Measurements from ENCODE around the gene CCL13.

Gene CCL13

DNA sequence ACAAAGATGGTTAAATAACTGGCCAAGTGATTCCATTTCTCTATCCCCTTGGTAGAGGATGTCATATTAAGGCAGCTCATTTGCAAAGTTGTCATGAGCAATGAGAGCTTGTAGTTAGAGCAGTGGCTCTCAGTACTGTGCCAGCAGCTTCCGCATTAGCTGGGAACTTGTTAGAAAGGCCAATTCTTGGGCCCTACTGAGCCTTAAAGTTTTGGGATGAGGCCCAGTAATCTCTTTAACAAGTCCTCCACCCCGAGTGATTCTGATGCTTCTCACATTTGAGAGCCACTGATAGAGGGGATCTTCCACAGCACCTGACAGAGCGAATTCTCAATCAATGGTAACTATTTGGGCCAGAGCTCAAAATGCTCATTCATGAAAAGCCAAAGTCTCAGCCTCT lies 26.9 kb downstream of the CCL13 start:
- H3K4me1 ChIP-seq (ENCODE audit: control insufficient read depth, insufficient read depth, low read length): no peaks in the 10 kb centered on the region
- TF ChIP-seq, protein P1, sequence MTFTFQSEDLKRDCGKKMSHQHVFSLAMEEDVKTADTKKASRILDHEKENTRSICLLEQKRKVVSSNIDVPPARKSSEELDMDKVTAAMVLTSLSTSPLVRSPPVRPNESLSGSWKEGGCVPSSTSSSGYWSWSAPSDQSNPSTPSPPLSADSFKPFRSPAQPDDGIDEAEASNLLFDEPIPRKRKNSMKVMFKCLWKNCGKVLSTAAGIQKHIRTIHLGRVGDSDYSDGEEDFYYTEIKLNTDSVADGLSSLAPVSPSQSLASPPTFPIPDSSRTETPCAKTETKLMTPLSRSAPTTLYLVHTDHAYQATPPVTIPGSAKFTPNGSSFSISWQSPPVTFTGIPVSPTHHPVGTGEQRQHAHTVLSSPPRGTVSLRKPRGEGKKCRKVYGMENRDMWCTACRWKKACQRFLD (tag by site-specific recombination; IDR thresholded peaks at IDR 0.05): no peak
- no peak for TF ChIP-seq ZNF623 (tag by site-specific recombination; IDR thresholded peaks at IDR 0.05)
- no peak for TF ChIP-seq ZNF24 (tag by site-specific recombination; IDR thresholded peaks at IDR 0.05)
- no peak for TF ChIP-seq ZFP69B (tag by site-specific recombination; IDR thresholded peaks at IDR 0.05)
- no peak for TF ChIP-seq ZNF311 (tag by site-specific recombination; IDR thresholded peaks at IDR 0.05; ENCODE audit: borderline replicate concordance)
- no peak for TF ChIP-seq ZNF132 (tag by site-specific recombination; IDR thresholded peaks at IDR 0.05; ENCODE audit: borderline replicate concordance)
- TF ChIP-seq, protein P2, sequence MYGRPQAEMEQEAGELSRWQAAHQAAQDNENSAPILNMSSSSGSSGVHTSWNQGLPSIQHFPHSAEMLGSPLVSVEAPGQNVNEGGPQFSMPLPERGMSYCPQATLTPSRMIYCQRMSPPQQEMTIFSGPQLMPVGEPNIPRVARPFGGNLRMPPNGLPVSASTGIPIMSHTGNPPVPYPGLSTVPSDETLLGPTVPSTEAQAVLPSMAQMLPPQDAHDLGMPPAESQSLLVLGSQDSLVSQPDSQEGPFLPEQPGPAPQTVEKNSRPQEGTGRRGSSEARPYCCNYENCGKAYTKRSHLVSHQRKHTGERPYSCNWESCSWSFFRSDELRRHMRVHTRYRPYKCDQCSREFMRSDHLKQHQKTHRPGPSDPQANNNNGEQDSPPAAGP (tag by site-specific recombination; IDR thresholded peaks at IDR 0.05): no peak
- TF ChIP-seq MEIS1 (CRISPR knock-in tag; IDR thresholded peaks at IDR 0.05; ENCODE audit: borderline replicate concordance): no peak
- no peak for TF ChIP-seq ZNF530 (tag by site-specific recombination; IDR thresholded peaks at IDR 0.05; ENCODE audit: low read depth)
- no peak for TF ChIP-seq ZNF600 (tag by site-specific recombination; IDR thresholded peaks at IDR 0.05)
- no peak for TF ChIP-seq SP7 (tag by site-specific recombination; IDR thresholded peaks at IDR 0.05)
- TF ChIP-seq ZSCAN18 (tag by site-specific recombination; IDR thresholded peaks at IDR 0.05): no peak
- TF ChIP-seq, protein P3, sequence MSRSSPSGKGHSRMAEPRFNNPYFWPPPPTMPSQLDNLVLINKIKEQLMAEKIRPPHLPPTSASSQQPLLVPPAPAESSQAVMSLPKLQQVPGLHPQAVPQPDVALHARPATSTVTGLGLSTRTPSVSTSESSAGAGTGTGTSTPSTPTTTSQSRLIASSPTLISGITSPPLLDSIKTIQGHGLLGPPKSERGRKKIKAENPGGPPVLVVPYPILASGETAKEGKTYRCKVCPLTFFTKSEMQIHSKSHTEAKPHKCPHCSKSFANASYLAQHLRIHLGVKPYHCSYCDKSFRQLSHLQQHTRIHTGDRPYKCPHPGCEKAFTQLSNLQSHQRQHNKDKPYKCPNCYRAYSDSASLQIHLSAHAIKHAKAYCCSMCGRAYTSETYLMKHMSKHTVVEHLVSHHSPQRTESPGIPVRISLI (tag by site-specific recombination; IDR thresholded peaks at IDR 0.05): no peak
- TF ChIP-seq ZNF488 (tag by site-specific recombination; IDR thresholded peaks at IDR 0.05): no peak
- H3K9me3 ChIP-seq (ENCODE audit: control insufficient read depth, insufficient read depth, low read depth, low read length): no peaks in the 10 kb centered on the region
- H3K4me3 ChIP-seq (ENCODE audit: low read depth, low read length): no peak overlapping the region
- ChIA-PET CTCF (interaction anchor here (0.9 to 5.1 kb wide), 4 partner anchors 11 to 280 kb away, joined by 3 to 24 read pairs (median 4); no protein-coding TSS in a partner anchor), POLR2A (no interaction called here)
- no peaks in the 10 kb centered on the region for H3K36me3 ChIP-seq (ENCODE audit: control insufficient read depth in 2 of 2, insufficient read depth in 1 of 2, low read length in 2 of 2)
- H3K27ac ChIP-seq (ENCODE audit: extremely low read depth, low read depth, low read length): no peak overlapping the region

DNA sequence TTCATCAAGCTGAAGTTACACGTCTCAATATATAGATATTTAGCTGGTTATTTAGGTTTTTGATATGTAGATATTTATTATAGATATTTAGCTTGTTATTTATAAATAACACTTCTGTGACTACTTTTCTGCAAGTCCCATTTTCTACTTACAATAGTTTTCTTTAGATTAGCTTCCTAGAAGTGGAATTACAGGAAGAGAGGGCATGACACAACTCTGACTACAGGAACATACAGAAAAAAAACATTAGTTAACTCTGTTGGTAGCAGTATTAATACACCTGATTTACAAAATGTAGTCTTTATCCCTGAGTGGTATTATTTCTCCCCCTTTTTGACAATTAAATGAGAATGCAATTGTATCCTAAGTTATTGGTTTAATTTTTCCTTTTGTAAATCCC lies 28.0 kb downstream of the CCL13 start:
- Histone ChIP-seq H3K9me3 (ENCODE audit: control insufficient read depth, insufficient read depth, low read depth, low read length) (no peaks in the 10 kb centered on the region), H3K4me3 (ENCODE audit: low read depth, low read length) (no peak overlapping the region), H3K27ac (ENCODE audit: extremely low read depth, low read depth, low read length) (no peak overlapping the region), H3K36me3 (ENCODE audit: control insufficient read depth in 2 of 2, insufficient read depth in 1 of 2, low read length in 2 of 2) (no peaks in the 10 kb centered on the region), H3K4me1 (ENCODE audit: control insufficient read depth, insufficient read depth, low read length) (no peaks in the 10 kb centered on the region)
- no peak for TF ChIP-seq SALL2 (tag by site-specific recombination; IDR thresholded peaks at IDR 0.05; ENCODE audit: borderline replicate concordance)
- POLR2A ChIA-PET: no interaction called here
- CTCF ChIA-PET: interaction anchor here (0.6 to 5.1 kb wide), 9 partner anchors 12 to 708 kb away, joined by 3 to 24 read pairs (median 3); no protein-coding TSS in a partner anchor

Data from HEK293 (cell line).